Stimulated activated CD4-positive, alpha-beta T cell treated with anti-CD3 and anti-CD28 coated beads, Interleukin-1b, Interleukin-23, amount 100 ng/mL, for 4 hours (primary cell): ENCODE results near the gene ATOSA.

Source experiments
- DNase-seq, 2 donors: peaks; one replicate each; pipeline ENCODE4 v3.0.0-alpha.2; 2020; ENCODE audit warnings: low read depth in 2 of 2

The ATOSA gene

DNA sequence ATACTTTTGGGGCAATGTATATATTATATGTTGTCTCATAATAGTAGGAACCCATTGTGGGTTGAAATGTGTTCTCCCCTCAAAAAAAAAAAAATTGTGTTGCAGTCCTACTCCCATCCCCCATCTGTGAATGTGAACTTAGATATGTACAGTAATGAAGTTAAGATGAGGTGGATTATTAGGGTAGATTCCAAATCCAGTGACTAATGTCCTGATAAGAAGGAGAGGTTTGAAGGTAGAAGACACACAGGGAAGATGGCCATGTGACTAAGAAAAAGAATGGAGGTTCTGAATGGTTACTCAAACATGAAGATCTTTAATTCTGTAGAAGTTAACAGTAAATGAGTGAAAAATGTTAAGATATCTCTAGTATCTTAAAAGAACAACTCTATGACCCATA, 3.0 kb upstream of the ATOSA start:
- no peak for DNase-seq

- no peak for DNase-seq
These were observed 2.3 kb upstream of the ATOSA start for GRCh38 chr15:52681441-52681840.

DNA sequence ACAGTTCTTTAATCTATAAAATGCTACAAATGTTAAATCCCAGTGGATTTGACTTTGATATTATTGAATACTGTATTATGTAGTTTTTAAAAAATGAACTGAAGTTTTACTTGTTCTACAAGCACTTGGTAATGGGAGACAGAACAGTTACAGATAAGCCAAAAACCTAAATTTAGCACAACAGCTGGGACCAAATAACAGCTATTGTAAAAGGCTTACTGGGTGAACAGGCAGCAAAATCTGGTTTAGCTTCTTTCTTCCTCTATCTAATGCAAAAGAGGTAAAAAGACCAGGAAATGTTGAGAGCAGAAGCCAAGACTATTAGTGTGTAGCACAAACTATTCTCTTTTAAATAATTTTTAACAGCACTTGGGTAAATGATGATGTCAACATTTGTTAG, 1.6 kb upstream of the ATOSA start:
- no peak for DNase-seq

DNA sequence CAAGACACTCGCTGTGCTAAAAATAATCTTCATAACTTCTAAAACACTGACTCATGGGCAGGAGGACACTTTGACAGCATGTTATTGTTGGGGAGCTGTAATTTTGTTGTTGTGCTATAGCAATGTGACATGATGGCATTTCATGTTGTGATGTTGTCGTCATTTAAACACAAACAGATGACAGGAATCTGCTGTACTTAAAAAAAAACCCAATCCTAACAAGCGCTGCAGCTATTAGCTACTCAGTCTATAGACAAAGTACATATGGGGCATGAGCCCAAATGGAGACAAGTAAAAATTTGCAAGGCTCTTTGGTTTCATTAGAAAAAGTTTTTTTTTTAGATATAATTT, 828 bp upstream of the ATOSA start:
- DNase-seq: no peak

GRCh38 chr15:52678468-52679231, 538 bp downstream of the ATOSA start:
- peak; percentile 9 to 39 for DNase-seq

- DNase-seq: peak; percentile 16 to 27
These were observed 1.4 kb downstream of the ATOSA start for GRCh38 chr15:52677593-52678467.

- DNase-seq: no peak
These were observed 4.4 kb downstream of the ATOSA start for GRCh38 chr15:52674831-52675230.

GRCh38 chr15:52673734-52674133, 5.5 kb downstream of the ATOSA start:
- DNase-seq: no peak

GRCh38 chr15:52673312-52673711, 5.9 kb downstream of the ATOSA start:
- no peak for DNase-seq

DNA sequence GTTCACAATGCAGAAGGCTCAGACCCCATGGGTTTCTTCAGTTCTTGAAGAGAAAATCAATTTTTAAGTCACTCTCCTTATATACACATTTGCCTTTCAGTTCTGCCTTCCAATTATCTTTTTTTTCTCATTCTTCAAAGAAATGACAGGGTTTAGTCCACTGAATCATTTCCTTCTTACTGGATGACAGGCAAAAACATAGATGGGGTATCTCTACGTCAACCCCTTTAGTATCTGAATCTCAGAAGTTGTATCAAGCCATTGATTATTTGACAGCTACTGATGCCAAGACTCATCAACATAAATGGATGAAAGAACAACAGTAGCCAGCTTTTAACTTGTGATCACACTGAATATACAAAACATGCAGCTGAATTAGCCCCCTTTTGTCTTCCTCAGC, 6.5 kb downstream of the ATOSA start:
- no peak for DNase-seq

GRCh38 chr15:52670087-52670486, 9.1 kb downstream of the ATOSA start:
- DNase-seq: no peak

- DNase-seq: no peak
These were observed 11.1 kb downstream of the ATOSA start for GRCh38 chr15:52668133-52668532.

DNA sequence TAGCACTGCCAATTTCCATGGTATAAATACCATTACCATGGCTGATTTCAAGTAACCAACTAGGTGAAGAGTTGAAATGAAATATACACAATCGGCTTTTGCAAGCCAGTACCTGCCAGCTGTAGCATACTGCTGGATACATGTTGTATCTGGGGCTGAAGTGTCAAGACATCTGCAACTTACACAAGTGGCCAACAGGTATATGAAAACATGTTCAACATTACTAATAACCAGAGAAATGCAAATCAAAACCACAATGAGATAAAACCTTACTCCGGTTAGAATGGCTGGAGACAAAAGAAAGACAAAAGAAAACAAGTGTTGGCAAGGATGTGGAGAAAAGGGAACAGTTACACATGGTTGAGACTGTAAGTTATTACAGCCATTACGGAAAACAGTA, 11.6 kb downstream of the ATOSA start:
- DNase-seq: no peak

- no peak for DNase-seq
These were observed 15.5 kb downstream of the ATOSA start for GRCh38 chr15:52663536-52664294.

DNA sequence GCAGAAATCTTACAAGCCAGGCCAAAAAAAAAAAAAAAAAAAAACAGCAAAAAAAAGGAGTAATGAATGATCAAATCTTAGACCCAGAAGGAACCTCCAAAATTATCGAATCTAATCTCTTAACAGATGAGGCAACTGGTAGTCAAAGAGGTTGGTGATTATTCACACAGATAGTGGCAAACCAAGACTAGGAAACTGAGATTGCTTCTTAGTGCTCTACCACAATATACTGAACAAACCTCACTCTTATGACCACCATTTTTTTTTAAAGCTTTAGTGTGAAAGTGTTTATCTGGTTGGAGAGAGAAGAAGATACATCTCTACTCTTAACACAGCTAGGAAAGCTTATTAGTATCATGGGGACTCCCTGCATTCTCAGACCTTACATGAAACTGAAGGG, 17.3 kb downstream of the ATOSA start:
- DNase-seq: no peak

DNA sequence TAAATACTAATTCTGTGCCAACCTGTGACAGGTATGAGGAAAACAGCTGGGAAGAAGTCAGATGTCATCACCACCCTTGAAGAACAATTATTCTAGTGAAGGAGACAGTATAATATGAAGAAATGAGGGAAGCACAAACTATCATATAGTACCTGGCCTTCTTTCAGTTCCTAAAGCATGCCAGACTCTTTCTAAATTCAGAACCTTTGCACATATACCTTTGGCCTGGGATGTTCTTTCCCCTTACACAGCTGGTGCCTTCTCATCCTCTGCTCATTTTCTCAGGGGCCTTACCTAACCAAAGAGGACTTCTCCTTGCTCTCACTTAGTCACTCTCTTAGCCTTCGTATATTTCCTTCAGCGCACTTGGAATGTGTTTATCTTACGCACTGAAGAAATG, 19.0 kb downstream of the ATOSA start:
- no peak for DNase-seq

- no peak for DNase-seq
These were observed 20.2 kb downstream of the ATOSA start for GRCh38 chr15:52658955-52659354.

DNA sequence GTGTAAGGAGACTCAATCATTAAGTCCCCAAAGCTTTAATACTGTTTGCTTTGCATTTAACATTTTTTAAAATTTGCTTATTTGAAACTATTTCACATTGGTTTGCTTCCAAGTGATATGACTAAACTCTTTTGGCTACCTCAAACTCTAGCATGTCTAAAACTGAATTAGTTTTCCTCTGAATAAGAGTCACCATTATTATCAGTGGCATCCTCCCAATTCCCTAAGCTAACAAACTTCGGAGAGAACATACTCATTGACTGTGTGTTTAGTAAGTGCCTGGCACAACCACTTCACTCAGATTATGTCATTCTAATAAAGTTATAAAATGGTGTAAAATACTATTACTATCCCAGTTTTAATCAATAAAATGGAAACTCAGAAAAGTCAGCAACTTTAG, 21.9 kb downstream of the ATOSA start:
- no peak for DNase-seq

DNA sequence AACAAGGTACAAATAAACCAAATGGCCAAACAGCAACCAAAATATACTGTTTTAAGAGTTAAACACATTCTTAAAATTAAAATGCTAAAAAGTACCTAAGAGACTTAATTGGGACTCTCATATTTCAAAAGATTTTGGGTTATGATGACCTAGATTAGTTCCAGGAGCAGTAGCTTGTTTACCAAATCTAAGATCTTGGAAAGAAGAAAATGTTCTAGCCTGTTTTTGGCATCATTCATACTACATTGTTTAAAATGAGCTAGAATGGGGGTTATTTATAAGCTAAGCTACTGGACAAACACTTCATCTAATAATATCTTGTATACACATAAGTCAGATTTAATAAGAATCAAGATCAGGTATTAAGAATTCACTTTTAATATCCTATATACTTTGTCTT, 22.8 kb downstream of the ATOSA start:
- DNase-seq: no peak

GRCh38 chr15:52653431-52653964, 25.7 kb downstream of the ATOSA start:
- DNase-seq: no peak

GRCh38 chr15:52652984-52653383, 26.2 kb downstream of the ATOSA start:
- DNase-seq: no peak

- no peak for DNase-seq
These were observed 26.9 kb downstream of the ATOSA start for GRCh38 chr15:52652286-52652685.
